Heart right ventricle (tissue), 16 donors: ENCODE data around the gene CFAP99. TPM values are rescaled to one million over a fixed set of nuclear protein-coding genes. Genes with fewer than 3 reads are reported as not detected.

ENCODE experiments used
- ATAC-seq, 8 donors: fragments of 200-7000 bp; cut with Tn5 transposase; one replicate each; pipeline ENCODE4 v1.9.1; 2020; ENCODE audit warnings: mild to moderate bottlenecking in 8 of 8, moderate library complexity in 8 of 8, moderate number of reproducible peaks in 1 of 8
- DNase-seq, 2 donors: peaks; one replicate each; pipeline ENCODE4 v3.0.0-alpha.2; 2020
- H3K27ac ChIP-seq, 10 donors: fragments of 200-600 bp; sonication (generic) in 2 of 10; one replicate each; pipeline versions ENCODE4 v1.5.0 to v1.8.0; 2020 to 2022; ENCODE audit warnings: mild to moderate bottlenecking in 3 of 10
- H3K27me3 ChIP-seq, 7 donors: fragments of 200-600 bp; one replicate each; pipeline ENCODE4 v1.8.0; 2021 to 2022; ENCODE audit warnings: mild to moderate bottlenecking in 2 of 7
- H3K36me3 ChIP-seq, 9 donors: fragments of 200-600 bp; sonication (generic) in 1 of 9; one replicate each; pipeline versions ENCODE4 v1.5.0 to v1.8.0; 2020 to 2022; ENCODE audit warnings: mild to moderate bottlenecking in 2 of 9
- H3K4me1 ChIP-seq, 9 donors: fragments of 200-600 bp; sonication (generic) in 1 of 9; one replicate each; pipeline versions ENCODE4 v1.5.0 to v1.8.0; 2020 to 2022; ENCODE audit warnings: mild to moderate bottlenecking in 4 of 9
- H3K4me3 ChIP-seq, 10 donors: fragments of 200-600 bp; sonication (generic) in 2 of 10; one replicate each; pipeline versions ENCODE4 v1.5.0 to v1.8.0; 2020 to 2022; ENCODE audit warnings: mild to moderate bottlenecking in 7 of 10, moderate library complexity in 2 of 10
- H3K9me3 ChIP-seq, 11 donors: fragments of 200-600 bp in 10 of 11; sonication (generic) in 2 of 11; one replicate each; pipeline versions ENCODE4 v1.5.0 to v1.8.0; 2013 to 2022; ENCODE audit warnings: mild to moderate bottlenecking in 2 of 11, control low read depth in 1 of 11, moderate library complexity in 1 of 11
- WGBS, 2 donors: extraction: QIAGEN DNeasy Blood & Tissue Kit; methylation state at CpG; one replicate each; pipeline ENCODE4 v1.1.7; 2013; ENCODE audit warnings: inconsistent platforms in 1 of 2; 5-methylcytosine and 5-hydroxymethylcytosine counted together
- intact Hi-C, 10 donors: fragments of 100-400 bp; cut with DNase I; formaldehyde crosslinking; loops; one replicate each; pipeline versions ENCODE4 v1.11.1 to v1.14.2; 2022
- polyA plus RNA-seq, 2 donors: library from polyadenylated mRNA; stranded (reverse); fragments of 200-250 nt; gene quantifications; one replicate each; pipeline ENCODE4 v1.2.3, GENCODE V29; 2013
- total RNA-seq, 10 donors: library from RNA; stranded (reverse); fragmentation: NEBNext Ultra II Directional in 3 of 10; extraction: Animal tissue kit (Norgen Biotek cat#: 25700) in 3 of 10; gene quantifications; one replicate each; pipeline versions ENCODE4 v1.2.1 to v1.2.4, GENCODE V29; 2021 to 2023
- TF ChIP-seq, protein P1 (sequence below), 9 donors: fragments of 200-600 bp; sonication (generic) in 2 of 9; IDR thresholded peaks; one replicate each; pipeline versions ENCODE4 v1.5.0 to v1.8.0; 2021 to 2022; ENCODE audit warnings: antibody characterized with exemption in 9 of 9, mild to moderate bottlenecking in 5 of 9, moderate library complexity in 1 of 9
- donor health status: Arrhythmogenic right ventricular cardiomyopathy.
- donor health status: ischemic (EF 13 %, LVEDD 7.1; RV severe dilation, severe dysfunction).
- donor health status: healthy with polysubstance abuse.
- donor health status: DM: no; HTN: yes; CAD: no.
- donor health status: DM: no; HTN: no; CAD: no.
- donor health status: ischemic (EF 25% LVEDD 6.9; RV normal size, moderate dysfunction).
- donor health status: ischemic (EF 25% LVEDD 5.7; RV mildly dilated, moderate dysfunction).
- donor health status: healthy.
- donor health status: DM: yes; HTN: yes; CAD: no.
- donor health status: Ischemic cardiomyopathy.
- donor health status: ischemic (EF 35%, LVEDD 5.7; RV mildly dilated, moderate dysfunction).
- donor health status: nonischemic (EF 11% LVEDD 7.7; RV severe dilation, severe dysfunction).
- donor health status: DM: yes; HTN: yes; CAD: no.
- donor health status: PGD.
- donor health status: ischemic (EF 29% LVEDD 5.4; RV normal size, mild dysfunction).
- donor health status: nonischemic (EF 23%, LVEDD 6.1; RV moderate dilation, normal function).

The CFAP99 gene
- total and polyA plus RNA-seq, 12 donors, result not detected

- ATAC-seq (no peak), DNase-seq (no peak)
- no peaks in the 10 kb centered on the region for H3K9me3 ChIP-seq
- H3K4me3 ChIP-seq, result no peak overlapping the region
- H3K36me3 ChIP-seq, result no peaks in the 10 kb centered on the region
- H3K27me3 ChIP-seq, result no peaks in the 10 kb centered on the region
- intact Hi-C loops, result no loop called here
- TF ChIP-seq, protein P1, sequence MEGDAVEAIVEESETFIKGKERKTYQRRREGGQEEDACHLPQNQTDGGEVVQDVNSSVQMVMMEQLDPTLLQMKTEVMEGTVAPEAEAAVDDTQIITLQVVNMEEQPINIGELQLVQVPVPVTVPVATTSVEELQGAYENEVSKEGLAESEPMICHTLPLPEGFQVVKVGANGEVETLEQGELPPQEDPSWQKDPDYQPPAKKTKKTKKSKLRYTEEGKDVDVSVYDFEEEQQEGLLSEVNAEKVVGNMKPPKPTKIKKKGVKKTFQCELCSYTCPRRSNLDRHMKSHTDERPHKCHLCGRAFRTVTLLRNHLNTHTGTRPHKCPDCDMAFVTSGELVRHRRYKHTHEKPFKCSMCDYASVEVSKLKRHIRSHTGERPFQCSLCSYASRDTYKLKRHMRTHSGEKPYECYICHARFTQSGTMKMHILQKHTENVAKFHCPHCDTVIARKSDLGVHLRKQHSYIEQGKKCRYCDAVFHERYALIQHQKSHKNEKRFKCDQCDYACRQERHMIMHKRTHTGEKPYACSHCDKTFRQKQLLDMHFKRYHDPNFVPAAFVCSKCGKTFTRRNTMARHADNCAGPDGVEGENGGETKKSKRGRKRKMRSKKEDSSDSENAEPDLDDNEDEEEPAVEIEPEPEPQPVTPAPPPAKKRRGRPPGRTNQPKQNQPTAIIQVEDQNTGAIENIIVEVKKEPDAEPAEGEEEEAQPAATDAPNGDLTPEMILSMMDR (IDR thresholded peaks at IDR 0.05), result no peak
- H3K27ac ChIP-seq, result no peak overlapping the region
- no peaks in the 10 kb centered on the region for H3K4me1 ChIP-seq
- 86 to 87% methylated on average over 16 of the region's 16 CpGs for WGBS, 2 donors
These were observed 31.8 kb downstream of the CFAP99 start for GRCh38 chr4:2450394-2451035.

DNA sequence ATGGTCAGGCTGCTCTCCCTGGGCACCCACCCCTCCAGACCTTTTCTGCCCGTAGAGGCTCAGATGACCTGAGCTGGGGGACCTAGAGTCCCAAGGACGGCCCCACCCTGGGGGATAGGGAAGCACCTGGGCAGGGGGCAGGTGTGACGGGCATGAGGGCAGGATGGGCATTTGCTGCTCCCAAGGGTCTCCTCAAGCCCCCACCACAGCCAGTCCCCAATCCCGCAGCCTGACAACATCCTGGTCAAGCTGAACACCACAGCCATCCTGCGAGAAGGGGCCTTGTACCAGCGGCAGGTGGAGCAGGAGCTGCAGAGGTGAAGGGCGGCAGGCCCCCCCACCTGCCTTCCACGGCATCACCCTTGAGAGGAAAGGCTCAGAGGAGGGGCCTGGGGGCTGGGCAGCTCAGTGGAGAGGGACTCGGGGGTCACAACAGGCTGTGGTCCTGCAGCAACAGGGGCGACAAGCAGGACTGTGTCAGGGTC, 32.3 kb downstream of the CFAP99 start:
- peak in 1 of 8 donors; percentile 16 for ATAC-seq
- H3K36me3 ChIP-seq, result no peaks in the 10 kb centered on the region
- no peaks in the 10 kb centered on the region for H3K9me3 ChIP-seq
- TF ChIP-seq, protein P1 (IDR thresholded peaks at IDR 0.05), result no peak
- H3K4me1 ChIP-seq, result no peaks in the 10 kb centered on the region
- no peak overlapping the region for H3K4me3 ChIP-seq
- no peak overlapping the region for H3K27ac ChIP-seq
- intact Hi-C loops, result no loop called here
- 83 to 85% methylated on average over 10 of the region's 10 CpGs for WGBS, 2 donors
- no peaks in the 10 kb centered on the region for H3K27me3 ChIP-seq
- DNase-seq, result no peak

- Histone ChIP-seq H3K27ac (no peak overlapping the region), H3K4me3 (no peak overlapping the region), H3K36me3 (no peaks in the 10 kb centered on the region), H3K9me3 (no peaks in the 10 kb centered on the region), H3K4me1 (no peaks in the 10 kb centered on the region), H3K27me3 (no peaks in the 10 kb centered on the region)
- TF ChIP-seq, protein P1 (IDR thresholded peaks at IDR 0.05), result no peak
- no peak for DNase-seq
- WGBS, 2 donors, result 83 to 84% methylated on average over 25 of the region's 25 CpGs
- ATAC-seq, result no peak
- intact Hi-C loops, result no loop called here
These were observed 33.3 kb downstream of the CFAP99 start for GRCh38 chr4:2451821-2452785.

DNA sequence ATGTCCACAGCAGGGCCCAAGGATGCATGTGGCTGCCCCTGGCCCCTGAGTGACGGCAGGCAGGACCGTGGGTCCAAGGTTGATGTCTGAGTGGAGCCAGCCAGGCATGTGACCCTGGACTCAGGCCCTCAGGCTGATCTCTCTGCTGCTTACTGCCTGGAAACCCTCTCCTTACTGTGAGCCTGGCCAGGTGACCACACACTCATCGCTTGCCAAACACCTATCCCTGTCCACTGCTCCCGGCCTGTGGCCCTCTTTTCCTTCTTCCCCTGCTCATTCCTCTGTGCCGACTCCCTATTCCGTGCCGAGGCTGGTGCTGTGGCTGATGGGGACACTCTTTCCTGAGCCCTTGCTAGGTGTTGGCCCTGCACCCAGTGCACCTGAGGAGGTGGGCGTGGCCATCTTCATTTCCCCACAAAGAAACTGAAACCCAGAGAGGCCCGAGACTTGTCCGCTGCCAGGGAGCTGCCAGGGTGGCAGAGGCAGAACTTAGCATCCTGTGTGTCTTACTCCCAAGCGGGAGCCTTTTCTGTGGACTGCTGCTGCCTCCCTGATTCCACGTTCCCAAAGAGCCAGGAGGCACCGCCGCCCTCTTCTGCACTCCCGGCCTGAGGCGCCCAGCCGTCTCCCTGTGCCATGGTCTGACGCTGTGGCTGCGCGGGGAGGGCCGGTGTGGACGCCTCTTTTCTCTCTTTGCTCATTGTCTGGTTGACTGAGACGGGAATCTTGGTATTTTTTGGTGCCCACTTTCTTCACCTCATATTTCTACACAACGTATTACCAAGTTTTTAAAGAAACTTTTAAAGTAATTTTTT, 38.9 kb downstream of the CFAP99 start:
- 85 to 86% methylated on average over 24 of the region's 24 CpGs for WGBS, 2 donors
- Histone ChIP-seq H3K4me1 (peaks cover 3 to 8% (median 5%) of the 10 kb centered on the region in 9 donors), H3K27ac (no peak overlapping the region), H3K9me3 (no peaks in the 10 kb centered on the region), H3K36me3 (no peaks in the 10 kb centered on the region), H3K4me3 (no peak overlapping the region), H3K27me3 (peaks cover 0 to 15% (median 8%) of the 10 kb centered on the region in 7 donors)
- TF ChIP-seq, protein P1 (IDR thresholded peaks at IDR 0.05), result no peak
- intact Hi-C loops, result loop anchor here in 1 of 10 donors (5.0 kb wide), 1 partner anchor 240 kb away; no protein-coding TSS in a partner anchor
- ATAC-seq (no peak), DNase-seq (no peak)
